GM19043 (cell line): ENCODE results near the gene SSUH2.

ENCODE experiments used
- ATAC-seq: cut with Tn5 transposase; IDR thresholded peaks from one replicate; pipeline ENCODE4 v1.9.1; 2021; ENCODE audit warnings: low read depth; ENCODE audit not compliant: unreplicated experiment

The SSUH2 gene

GRCh38 chr3:8642001-8642400, 2.6 kb downstream of the SSUH2 start:
- no peak for ATAC-seq

- ATAC-seq = no peak
Measured at GRCh38 chr3:8641472-8641871, 3.1 kb downstream of the SSUH2 start.

GRCh38 chr3:8640223-8640622, 4.4 kb downstream of the SSUH2 start:
- ATAC-seq = no peak

- ATAC-seq = no peak
Measured at GRCh38 chr3:8639659-8640000, 5.0 kb downstream of the SSUH2 start.

- ATAC-seq = no peak
Measured at GRCh38 chr3:8638994-8639658, 5.5 kb downstream of the SSUH2 start.

- ATAC-seq = no peak
Measured at GRCh38 chr3:8637348-8637747, 7.2 kb downstream of the SSUH2 start.

GRCh38 chr3:8635631-8636030, 9.0 kb downstream of the SSUH2 start:
- ATAC-seq = no peak

- ATAC-seq = no peak
Measured at GRCh38 chr3:8635125-8635524, 9.5 kb downstream of the SSUH2 start.

GRCh38 chr3:8632402-8633237, 12.0 kb downstream of the SSUH2 start:
- ATAC-seq = no peak

- no peak for ATAC-seq
Measured at GRCh38 chr3:8631661-8632060, 12.9 kb downstream of the SSUH2 start.

- ATAC-seq = no peak
Measured at GRCh38 chr3:8629151-8630021, 15.2 kb downstream of the SSUH2 start.

GRCh38 chr3:8627949-8628348, 16.6 kb downstream of the SSUH2 start:
- no peak for ATAC-seq

GRCh38 chr3:8627201-8627940, 17.2 kb downstream of the SSUH2 start:
- no peak for ATAC-seq

GRCh38 chr3:8625991-8626390, 18.6 kb downstream of the SSUH2 start:
- ATAC-seq = no peak

- ATAC-seq = no peak
Measured at GRCh38 chr3:8624612-8625011, 20.0 kb downstream of the SSUH2 start.

GRCh38 chr3:8623741-8624140, 20.9 kb downstream of the SSUH2 start:
- ATAC-seq = no peak

- ATAC-seq = peak; percentile 86
Measured at GRCh38 chr3:8622873-8623691, 21.5 kb downstream of the SSUH2 start.

GRCh38 chr3:8621872-8622271, 22.7 kb downstream of the SSUH2 start:
- ATAC-seq = no peak

- no peak for ATAC-seq
Measured at GRCh38 chr3:8621141-8621540, 23.5 kb downstream of the SSUH2 start.

- no peak for ATAC-seq
Measured at GRCh38 chr3:8619548-8619947, 25.1 kb downstream of the SSUH2 start.
